HepG2 (cell line): ENCODE measurements around the gene MTCH2. TPM values are rescaled to one million over a fixed set of nuclear protein-coding genes. Genes with fewer than 3 reads are reported as not detected.
A peak's percentile ranks its signal among the peaks of the same experiment; 100 is the strongest.

Experiments used
- ELF1 ChIP-seq: sonication (generic); formaldehyde crosslinking; IDR thresholded peaks from 2 replicates; pipeline ENCODE4 v1.4.0; 2020; ENCODE audit warnings: missing genetic modification reagents
- MED1 ChIP-seq: sonication (generic); formaldehyde crosslinking; IDR thresholded peaks from 2 replicates; pipeline ENCODE4 v1.4.0; 2020; ENCODE audit warnings: missing genetic modification reagents
- REPIN1 ChIP-seq: sonication (generic); formaldehyde crosslinking; IDR thresholded peaks from 2 replicates; pipeline ENCODE4 v1.8.0; 2022; ENCODE audit warnings: missing genetic modification reagents, low read depth, mild to moderate bottlenecking, borderline replicate concordance
- SMARCC2 ChIP-seq: fragments of 450-650 bp; IDR thresholded peaks from 2 replicates; pipeline ENCODE4 v1.6.1; 2017; ENCODE audit warnings: antibody characterized with exemption, mild to moderate bottlenecking
- SMYD3 ChIP-seq: sonication (generic); formaldehyde crosslinking; IDR thresholded peaks from 2 replicates; pipeline ENCODE4 v1.8.1; 2023; ENCODE audit warnings: mild to moderate bottlenecking, missing genetic modification reagents
- YY1 ChIP-seq: IDR thresholded peaks from 2 replicates; pipeline ENCODE4 v1.6.1; 2011; ENCODE audit warnings: low read length, low read depth, moderate library complexity, mild to moderate bottlenecking; ENCODE audit not compliant: insufficient read depth, insufficient replicate concordance
- ZNF263 ChIP-seq: sonication (generic); formaldehyde crosslinking; IDR thresholded peaks from 2 replicates; pipeline ENCODE4 v1.4.0; 2020; ENCODE audit warnings: missing genetic modification reagents
- ZNF563 ChIP-seq: sonication (generic); formaldehyde crosslinking; IDR thresholded peaks from 2 replicates; pipeline ENCODE4 v1.8.0; 2022; ENCODE audit warnings: mild to moderate bottlenecking, moderate library complexity, missing genetic modification reagents
- ZNF709 ChIP-seq: sonication (generic); formaldehyde crosslinking; IDR thresholded peaks from 2 replicates; pipeline ENCODE4 v1.5.0; 2020; ENCODE audit warnings: mild to moderate bottlenecking, missing genetic modification reagents
- polyA plus RNA-seq, 8 experiments: library from polyadenylated mRNA; depleted of rRNA in 3 of 8; stranded (reverse) in 7 of 8; unstranded in 1 of 8; fragments of >200 nt; fragmentation: Illumina TruSeq in 4 of 8; extraction: Trizol in 4 of 8; gene quantifications; 2 replicates each; pipeline versions ENCODE4 v1.2.1 to v1.2.3, GENCODE V29; 2011 to 2016; ENCODE audit warnings: low read depth in 4 of 8, missing spikeins in 1 of 8, mixed read lengths in 1 of 8; ENCODE audit not compliant: insufficient read depth in 1 of 8
- total RNA-seq, 5 experiments: library from RNA; depleted of rRNA; stranded (reverse); fragments of >200 nt; fragmentation: Illumina TruSeq; extraction: Trizol; gene quantifications; 2 replicates each; pipeline ENCODE4 v1.2.3, GENCODE V29; 2016; ENCODE audit warnings: low read depth in 1 of 5
- TF ChIP-seq, protein P1 (sequence below): sonication (generic); formaldehyde crosslinking; IDR thresholded peaks from 2 replicates; pipeline ENCODE4 v1.8.0; 2022; ENCODE audit warnings: missing genetic modification reagents, mild to moderate bottlenecking, borderline replicate concordance
- TF ChIP-seq, protein P2 (sequence below): sonication (generic); formaldehyde crosslinking; conservative IDR thresholded peaks from 2 replicates; pipeline ENCODE4 v1.4.0; 2020; ENCODE audit warnings: missing genetic modification reagents
- TF ChIP-seq, protein P3 (sequence below): sonication (generic); formaldehyde crosslinking; IDR thresholded peaks from 2 replicates; pipeline ENCODE4 v1.4.0; 2020; ENCODE audit warnings: missing genetic modification reagents, borderline replicate concordance
- TF ChIP-seq, protein P4 (sequence below): sonication (generic); formaldehyde crosslinking; IDR thresholded peaks from 2 replicates; pipeline ENCODE4 v1.9.0; 2021; ENCODE audit warnings: mild to moderate bottlenecking, missing genetic modification reagents

MTCH2 gene
- total and polyA plus RNA-seq, 2 of the 13 experiments (the other 11 are each of a cell fraction or from before 2014, with no cell fraction given): 112 to 272 TPM

DNA sequence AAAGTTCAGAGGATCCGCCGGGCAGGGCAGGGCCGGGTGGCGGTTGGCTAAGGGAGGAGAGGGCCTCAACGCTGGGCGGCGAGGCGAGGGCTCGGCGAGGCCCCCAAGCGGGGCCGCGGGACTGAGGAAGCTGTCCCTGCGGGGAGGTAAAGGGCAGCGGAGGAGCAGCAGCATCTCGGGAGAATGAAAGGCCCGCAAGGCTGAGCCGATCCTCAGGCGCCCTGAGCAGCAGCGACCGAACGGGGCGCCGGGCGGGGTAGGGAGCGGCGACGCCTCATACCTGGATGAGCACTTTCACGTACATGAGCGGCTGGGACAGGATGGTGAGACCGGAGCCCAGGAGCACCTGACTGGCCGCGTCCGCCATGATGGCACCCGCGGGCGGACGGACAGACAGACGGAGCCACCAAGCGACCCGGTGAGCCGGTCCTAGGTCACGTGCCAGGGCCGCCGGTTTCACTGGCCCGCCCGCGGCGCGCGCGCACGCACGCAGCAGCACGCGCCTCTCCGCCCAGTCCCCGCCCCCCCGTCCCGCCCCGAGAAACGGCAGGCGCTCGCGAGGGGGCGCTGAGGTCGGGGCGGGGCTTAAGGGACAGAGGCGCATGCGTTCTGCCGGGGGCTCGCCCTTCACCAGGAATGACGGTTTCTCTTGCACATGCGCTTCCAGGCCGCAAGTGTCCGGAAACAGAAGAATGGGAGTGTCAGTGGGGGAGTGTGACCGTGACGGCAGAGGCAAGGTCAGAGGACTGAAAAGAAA lies at the start of gene MTCH2 (continued):
- TF ChIP-seq, protein P1, sequence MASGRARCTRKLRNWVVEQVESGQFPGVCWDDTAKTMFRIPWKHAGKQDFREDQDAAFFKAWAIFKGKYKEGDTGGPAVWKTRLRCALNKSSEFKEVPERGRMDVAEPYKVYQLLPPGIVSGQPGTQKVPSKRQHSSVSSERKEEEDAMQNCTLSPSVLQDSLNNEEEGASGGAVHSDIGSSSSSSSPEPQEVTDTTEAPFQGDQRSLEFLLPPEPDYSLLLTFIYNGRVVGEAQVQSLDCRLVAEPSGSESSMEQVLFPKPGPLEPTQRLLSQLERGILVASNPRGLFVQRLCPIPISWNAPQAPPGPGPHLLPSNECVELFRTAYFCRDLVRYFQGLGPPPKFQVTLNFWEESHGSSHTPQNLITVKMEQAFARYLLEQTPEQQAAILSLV: peak; percentile 80; the same call in 1 of the 2 replicates
- TF ChIP-seq, protein P2, sequence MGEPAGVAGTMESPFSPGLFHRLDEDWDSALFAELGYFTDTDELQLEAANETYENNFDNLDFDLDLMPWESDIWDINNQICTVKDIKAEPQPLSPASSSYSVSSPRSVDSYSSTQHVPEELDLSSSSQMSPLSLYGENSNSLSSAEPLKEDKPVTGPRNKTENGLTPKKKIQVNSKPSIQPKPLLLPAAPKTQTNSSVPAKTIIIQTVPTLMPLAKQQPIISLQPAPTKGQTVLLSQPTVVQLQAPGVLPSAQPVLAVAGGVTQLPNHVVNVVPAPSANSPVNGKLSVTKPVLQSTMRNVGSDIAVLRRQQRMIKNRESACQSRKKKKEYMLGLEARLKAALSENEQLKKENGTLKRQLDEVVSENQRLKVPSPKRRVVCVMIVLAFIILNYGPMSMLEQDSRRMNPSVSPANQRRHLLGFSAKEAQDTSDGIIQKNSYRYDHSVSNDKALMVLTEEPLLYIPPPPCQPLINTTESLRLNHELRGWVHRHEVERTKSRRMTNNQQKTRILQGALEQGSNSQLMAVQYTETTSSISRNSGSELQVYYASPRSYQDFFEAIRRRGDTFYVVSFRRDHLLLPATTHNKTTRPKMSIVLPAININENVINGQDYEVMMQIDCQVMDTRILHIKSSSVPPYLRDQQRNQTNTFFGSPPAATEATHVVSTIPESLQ: 0 out of 2 replicates have a peak, but pooled peaks have one; percentile 4
- TF ChIP-seq ZNF709 (CRISPR knock-in tag) (peak; percentile 77; the same call in 1 of the 2 replicates), MED1 (CRISPR knock-in tag) (peak; percentile 83; the same call in 1 of the 2 replicates), ELF1 (CRISPR knock-in tag) (peak; percentile 76), SMYD3 (CRISPR knock-in tag) (peak; percentile 82), ZNF263 (CRISPR knock-in tag) (peak; percentile 47; the same call in 1 of the 2 replicates), REPIN1 (CRISPR knock-in tag) (0 out of 2 replicates have a peak, but pooled peaks have one; percentile 79), SMARCC2 (no peak), YY1 (peak; percentile 95), ZNF563 (CRISPR knock-in tag) (peak; percentile 75; the same call in 1 of the 2 replicates)
- TF ChIP-seq, protein P3, sequence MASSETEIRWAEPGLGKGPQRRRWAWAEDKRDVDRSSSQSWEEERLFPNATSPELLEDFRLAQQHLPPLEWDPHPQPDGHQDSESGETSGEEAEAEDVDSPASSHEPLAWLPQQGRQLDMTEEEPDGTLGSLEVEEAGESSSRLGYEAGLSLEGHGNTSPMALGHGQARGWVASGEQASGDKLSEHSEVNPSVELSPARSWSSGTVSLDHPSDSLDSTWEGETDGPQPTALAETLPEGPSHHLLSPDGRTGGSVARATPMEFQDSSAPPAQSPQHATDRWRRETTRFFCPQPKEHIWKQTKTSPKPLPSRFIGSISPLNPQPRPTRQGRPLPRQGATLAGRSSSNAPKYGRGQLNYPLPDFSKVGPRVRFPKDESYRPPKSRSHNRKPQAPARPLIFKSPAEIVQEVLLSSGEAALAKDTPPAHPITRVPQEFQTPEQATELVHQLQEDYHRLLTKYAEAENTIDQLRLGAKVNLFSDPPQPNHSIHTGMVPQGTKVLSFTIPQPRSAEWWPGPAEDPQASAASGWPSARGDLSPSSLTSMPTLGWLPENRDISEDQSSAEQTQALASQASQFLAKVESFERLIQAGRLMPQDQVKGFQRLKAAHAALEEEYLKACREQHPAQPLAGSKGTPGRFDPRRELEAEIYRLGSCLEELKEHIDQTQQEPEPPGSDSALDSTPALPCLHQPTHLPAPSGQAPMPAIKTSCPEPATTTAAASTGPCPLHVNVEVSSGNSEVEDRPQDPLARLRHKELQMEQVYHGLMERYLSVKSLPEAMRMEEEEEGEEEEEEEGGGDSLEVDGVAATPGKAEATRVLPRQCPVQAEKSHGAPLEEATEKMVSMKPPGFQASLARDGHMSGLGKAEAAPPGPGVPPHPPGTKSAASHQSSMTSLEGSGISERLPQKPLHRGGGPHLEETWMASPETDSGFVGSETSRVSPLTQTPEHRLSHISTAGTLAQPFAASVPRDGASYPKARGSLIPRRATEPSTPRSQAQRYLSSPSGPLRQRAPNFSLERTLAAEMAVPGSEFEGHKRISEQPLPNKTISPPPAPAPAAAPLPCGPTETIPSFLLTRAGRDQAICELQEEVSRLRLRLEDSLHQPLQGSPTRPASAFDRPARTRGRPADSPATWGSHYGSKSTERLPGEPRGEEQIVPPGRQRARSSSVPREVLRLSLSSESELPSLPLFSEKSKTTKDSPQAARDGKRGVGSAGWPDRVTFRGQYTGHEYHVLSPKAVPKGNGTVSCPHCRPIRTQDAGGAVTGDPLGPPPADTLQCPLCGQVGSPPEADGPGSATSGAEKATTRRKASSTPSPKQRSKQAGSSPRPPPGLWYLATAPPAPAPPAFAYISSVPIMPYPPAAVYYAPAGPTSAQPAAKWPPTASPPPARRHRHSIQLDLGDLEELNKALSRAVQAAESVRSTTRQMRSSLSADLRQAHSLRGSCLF: 0 out of 2 replicates have a peak, but pooled peaks have one; percentile 38
- TF ChIP-seq, protein P4, sequence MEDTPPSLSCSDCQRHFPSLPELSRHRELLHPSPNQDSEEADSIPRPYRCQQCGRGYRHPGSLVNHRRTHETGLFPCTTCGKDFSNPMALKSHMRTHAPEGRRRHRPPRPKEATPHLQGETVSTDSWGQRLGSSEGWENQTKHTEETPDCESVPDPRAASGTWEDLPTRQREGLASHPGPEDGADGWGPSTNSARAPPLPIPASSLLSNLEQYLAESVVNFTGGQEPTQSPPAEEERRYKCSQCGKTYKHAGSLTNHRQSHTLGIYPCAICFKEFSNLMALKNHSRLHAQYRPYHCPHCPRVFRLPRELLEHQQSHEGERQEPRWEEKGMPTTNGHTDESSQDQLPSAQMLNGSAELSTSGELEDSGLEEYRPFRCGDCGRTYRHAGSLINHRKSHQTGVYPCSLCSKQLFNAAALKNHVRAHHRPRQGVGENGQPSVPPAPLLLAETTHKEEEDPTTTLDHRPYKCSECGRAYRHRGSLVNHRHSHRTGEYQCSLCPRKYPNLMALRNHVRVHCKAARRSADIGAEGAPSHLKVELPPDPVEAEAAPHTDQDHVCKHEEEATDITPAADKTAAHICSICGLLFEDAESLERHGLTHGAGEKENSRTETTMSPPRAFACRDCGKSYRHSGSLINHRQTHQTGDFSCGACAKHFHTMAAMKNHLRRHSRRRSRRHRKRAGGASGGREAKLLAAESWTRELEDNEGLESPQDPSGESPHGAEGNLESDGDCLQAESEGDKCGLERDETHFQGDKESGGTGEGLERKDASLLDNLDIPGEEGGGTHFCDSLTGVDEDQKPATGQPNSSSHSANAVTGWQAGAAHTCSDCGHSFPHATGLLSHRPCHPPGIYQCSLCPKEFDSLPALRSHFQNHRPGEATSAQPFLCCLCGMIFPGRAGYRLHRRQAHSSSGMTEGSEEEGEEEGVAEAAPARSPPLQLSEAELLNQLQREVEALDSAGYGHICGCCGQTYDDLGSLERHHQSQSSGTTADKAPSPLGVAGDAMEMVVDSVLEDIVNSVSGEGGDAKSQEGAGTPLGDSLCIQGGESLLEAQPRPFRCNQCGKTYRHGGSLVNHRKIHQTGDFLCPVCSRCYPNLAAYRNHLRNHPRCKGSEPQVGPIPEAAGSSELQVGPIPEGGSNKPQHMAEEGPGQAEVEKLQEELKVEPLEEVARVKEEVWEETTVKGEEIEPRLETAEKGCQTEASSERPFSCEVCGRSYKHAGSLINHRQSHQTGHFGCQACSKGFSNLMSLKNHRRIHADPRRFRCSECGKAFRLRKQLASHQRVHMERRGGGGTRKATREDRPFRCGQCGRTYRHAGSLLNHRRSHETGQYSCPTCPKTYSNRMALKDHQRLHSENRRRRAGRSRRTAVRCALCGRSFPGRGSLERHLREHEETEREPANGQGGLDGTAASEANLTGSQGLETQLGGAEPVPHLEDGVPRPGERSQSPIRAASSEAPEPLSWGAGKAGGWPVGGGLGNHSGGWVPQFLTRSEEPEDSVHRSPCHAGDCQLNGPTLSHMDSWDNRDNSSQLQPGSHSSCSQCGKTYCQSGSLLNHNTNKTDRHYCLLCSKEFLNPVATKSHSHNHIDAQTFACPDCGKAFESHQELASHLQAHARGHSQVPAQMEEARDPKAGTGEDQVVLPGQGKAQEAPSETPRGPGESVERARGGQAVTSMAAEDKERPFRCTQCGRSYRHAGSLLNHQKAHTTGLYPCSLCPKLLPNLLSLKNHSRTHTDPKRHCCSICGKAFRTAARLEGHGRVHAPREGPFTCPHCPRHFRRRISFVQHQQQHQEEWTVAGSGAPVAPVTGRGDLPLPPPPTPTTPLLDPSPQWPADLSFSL (CRISPR knock-in tag): no peak
